Hematopoietic multipotent progenitor cell treated with erythropoietin and hydrocortisone succinate and interleukin-3 and kit ligand, for 8 days (in vitro differentiated cells): ENCODE measurements around the gene APMAP.

Source experiments
- DNase-seq: peaks from one replicate; pipeline ENCODE4 v3.0.0-alpha.2; 2015

Gene APMAP

GRCh38 chr20:24963672-24964505 lies 28.7 kb downstream of the APMAP start:
- no peak for DNase-seq

- DNase-seq, result no peak
Measured at GRCh38 chr20:24962510-24962909, 30.0 kb downstream of the APMAP start.

DNA sequence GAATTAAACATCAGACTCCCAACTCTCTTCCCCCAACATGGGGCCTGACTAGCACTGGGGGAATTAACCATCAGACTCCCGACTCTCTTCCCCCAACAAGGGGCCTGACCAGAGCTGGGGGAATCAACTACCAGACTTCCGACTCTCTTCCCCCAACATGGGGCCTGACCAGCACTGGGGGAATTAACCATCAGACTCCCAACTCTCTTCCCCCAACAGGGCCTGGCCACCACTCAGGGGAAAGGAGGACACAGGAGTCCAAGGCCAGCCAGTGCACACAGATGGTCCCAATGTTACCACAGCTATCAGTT lies 30.4 kb downstream of the APMAP start:
- no peak for DNase-seq

- DNase-seq, result no peak
Measured at GRCh38 chr20:24961384-24962181, 31.0 kb downstream of the APMAP start.

DNA sequence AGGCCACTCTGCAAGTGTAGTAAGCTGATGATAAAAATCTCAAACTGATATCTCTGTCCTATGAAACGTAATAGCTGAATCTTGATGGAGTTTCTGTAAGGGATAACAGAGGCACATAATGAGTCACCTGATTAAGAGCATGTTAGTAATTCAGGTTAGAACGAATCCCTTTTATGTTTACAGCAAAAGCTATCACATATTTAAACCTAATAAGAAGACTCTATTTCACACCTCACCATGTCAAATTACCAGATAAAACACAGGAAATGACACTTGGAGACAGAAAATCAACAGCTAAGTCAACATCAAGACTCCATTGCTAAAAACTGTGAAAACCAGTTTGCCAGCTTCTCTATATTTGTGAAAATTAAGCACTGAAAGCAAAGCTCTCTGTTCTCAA lies 31.7 kb downstream of the APMAP start:
- DNase-seq, result no peak

- no peak for DNase-seq
Measured at GRCh38 chr20:24960302-24960801, 32.2 kb downstream of the APMAP start.

DNA sequence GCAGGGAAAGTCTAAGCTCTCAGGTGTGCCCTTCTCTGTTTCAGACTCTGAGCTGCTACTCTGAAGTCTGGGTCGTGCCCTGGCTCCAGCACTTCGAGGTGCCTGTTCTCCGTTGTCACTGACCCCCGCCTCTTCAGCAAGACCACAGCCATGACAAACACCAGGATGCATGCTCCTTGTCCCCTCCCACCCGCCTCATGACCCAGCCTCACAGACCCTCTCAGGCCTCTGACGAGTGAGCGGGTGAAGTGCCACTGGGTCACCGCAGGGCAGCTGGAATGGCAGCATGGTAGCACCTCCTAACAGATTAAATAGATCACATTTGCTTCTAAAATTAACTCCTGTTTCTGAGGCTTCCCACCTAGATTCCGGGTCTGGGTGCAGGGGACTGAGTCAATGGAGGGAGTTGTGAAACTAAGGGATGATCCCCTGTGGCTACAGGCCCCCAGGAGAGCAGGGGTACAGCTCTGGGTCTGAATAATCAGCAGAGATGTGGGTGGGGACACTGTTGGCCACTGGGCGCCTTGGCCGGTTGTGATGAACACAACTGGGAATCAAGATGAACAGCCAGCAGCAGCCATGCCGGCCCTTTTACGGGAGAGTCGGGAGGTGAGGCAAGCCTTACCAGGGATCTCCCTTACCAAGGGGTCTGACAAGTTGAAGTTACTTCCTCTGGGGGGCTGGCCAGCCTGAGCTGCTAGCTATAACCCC lies 32.8 kb downstream of the APMAP start:
- no peak for DNase-seq

GRCh38 chr20:24958506-24959385 lies 33.8 kb downstream of the APMAP start:
- DNase-seq, result no peak

DNA sequence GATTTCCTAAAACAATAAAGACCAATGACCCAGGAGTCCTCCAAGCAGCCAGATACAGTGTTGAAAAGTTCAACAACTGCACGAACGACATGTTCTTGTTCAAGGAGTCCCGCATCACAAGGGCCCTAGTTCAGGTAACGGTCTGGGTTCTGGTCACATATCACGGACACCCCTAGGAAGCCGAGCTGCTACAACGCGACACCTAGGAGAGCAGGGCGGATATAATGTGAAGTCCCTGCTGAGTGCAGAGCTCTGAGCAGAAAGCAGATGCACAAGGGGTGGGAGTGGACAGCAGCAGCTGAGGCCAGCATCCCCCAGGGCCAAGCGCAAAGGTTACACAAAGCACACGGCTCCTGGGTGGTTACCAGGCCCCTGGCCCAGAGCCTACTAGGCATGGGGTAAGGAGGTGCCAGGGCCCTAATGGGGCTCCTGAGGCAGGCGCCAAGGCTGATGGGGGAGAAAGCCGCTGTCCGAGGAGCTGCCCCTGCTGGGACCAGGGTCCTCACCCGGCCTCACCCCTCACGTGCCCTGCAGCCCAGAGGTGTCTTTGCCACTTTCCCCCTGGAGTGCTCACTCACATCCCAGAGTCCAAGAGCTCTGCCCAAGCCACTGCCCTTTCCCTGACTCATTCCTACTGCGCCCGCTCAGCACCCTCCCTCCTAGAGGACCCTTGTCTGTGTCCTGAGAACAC lies 35.1 kb downstream of the APMAP start:
- DNase-seq, result no peak

GRCh38 chr20:24956001-24956841 lies 36.3 kb downstream of the APMAP start:
- no peak for DNase-seq

GRCh38 chr20:24955045-24955444 lies 37.5 kb downstream of the APMAP start:
- DNase-seq, result no peak

GRCh38 chr20:24954566-24954965 lies 38.0 kb downstream of the APMAP start:
- DNase-seq, result no peak

DNA sequence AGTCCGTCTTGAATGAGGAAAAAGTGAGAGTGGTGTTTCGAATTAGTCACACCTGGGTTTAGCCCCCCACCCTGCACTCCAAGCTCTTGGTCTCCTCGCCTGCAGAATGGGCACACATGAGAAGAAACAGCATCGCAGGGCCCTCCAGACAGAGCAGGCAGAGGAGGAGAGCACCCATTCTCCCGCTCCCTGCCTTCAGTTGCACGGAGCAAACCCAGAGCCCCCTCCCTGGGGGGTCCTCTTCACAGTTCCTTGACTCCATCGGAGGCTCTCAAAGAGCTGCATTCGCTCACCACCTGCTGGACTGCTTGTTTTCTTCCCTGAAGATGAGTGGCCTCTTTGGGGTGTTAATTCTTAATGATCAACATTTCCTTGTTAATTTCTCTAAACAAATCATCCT lies 38.4 kb downstream of the APMAP start:
- no peak for DNase-seq

DNA sequence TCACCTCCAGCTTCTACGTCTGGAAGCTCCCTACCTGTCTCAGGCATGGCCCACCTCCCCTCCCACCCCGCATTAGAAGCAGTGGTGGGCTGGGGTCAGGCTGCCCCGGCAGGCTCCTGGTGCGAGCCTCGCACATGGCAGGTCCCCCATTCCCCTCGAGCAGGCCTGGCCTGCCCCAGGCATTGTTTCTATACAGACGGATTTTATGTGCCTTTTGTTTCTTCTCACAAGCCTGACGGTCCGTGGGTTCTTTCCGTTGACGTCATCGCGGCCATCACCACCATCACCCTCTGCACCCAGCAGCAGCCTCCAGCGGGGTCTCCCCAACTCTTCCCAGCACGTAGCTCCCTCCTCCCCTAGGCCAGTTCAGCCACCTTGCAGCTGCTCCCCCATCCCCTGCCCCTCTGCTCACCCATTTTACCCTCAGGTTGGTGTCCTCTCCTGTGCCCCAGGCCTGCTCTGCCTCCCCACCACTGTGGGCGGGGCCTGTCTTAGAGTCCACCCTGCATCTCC lies 38.9 kb downstream of the APMAP start:
- DNase-seq, result no peak

DNA sequence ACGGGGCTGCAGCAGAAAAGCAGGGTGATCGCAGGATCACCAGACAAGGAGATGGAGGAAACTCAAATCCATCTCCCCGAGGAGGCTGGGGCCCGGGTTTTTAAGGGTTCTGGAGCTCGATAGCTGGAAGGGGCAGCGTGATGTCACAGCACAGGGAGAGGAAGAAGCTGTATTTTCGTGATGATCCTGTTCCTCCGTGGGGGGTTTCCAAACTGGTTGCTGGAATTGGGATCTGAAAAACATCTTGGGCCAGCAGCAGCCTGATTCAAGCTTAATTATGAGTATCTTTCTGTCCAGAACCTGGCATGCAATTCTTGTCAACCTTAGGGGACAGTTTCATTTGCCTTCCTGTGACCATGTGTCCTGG lies 39.4 kb downstream of the APMAP start:
- DNase-seq, result no peak

DNA sequence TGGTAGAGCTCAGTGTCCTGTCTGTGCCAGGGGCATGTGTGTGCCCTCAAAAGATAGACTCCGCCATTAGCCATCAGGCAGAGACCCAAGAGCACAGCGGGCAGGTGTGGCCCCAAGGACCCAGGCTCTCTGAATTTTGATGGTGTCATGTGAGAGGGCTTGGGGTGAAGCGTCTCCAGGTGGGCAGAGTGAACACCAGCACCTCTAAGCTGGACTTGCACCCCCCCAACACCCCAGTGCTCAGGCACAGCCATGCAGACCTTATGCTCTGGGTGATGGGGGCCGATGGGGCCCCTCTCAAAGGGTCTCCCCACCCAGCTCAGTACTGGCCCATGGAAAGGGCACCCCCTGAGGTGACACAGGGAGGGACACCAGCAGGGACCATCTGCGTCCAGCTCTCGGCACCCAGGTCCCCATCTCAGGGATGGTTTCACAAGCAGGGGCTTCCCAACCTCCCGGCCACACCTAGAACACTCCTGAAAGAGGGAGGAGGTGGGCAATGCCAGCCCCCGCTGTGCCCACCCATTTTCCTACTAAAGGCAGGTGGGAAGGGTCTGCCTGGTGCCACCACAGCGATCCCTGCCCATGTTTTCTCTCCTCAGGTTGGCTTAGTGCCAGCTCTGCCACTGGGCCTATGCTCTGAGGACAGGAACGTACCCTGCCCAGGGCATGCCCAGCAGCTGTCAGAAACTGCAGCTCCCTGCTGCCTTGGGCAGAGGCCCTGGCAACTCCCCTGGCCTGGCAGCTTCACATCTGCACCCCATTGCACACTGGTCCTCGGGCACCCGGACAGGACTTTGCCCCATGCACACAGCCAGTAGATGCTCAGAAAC lies 40.0 kb downstream of the APMAP start:
- DNase-seq, result no peak

DNA sequence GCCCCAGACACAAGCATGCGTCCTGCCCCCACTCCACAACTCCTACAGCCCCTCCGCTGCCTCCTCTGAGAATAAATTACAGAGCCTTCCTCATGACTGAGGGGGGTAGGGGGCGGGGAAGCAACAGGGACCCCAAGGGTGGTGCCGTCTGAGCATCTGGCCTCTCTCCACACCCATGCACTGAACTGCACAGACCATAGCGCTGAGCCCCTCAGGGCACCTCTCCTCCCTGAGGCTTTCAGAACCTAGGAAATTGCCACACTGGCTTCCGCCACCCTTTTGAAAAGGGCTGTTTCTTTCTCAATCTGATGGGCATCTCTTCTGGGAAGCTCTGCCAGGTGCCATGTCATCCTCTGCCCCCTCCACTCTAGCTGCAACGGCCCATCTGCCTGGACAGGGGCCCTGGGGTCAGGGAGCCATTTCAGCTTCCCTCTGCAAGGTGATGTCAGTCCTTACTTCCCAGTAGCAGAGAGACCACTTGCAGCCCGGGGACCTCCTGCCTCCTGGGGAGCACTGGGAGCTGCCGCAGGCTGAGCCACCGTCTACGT lies 40.9 kb downstream of the APMAP start:
- DNase-seq, result peak; percentile 13

- DNase-seq, result no peak
Measured at GRCh38 chr20:24950836-24951525, 41.6 kb downstream of the APMAP start.
